Measurements from ENCODE around the gene CRYZL1.
"Not testable (repeated sequence)": the region's sequence is repeated elsewhere in the genome, so short reads cannot be mapped to it uniquely, and the experiment has no call there.

The CRYZL1 gene

DNA sequence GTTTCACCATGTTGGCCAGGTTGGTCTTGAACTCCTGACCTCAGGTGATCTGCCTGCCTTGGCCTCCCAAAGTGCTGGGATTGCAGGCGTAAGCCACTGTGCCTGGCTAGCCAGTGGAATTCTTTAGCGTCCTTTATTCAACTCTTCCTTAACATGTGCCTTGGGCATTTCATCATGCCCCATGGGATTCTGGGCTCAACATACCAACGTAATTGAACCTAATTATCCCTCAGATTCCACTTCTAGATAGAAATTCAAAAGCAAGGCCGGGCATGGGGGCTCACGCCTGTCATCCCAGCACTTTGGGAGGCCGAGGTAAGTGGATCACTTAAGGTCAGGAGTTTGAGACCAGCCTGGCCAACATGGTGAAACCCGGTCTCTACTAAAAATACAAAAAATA lies 15.4 kb downstream of the CRYZL1 start:
- DNase-seq (ENCODE audit: low read depth in 2 of 2), result not testable (repeated sequence)

DNA sequence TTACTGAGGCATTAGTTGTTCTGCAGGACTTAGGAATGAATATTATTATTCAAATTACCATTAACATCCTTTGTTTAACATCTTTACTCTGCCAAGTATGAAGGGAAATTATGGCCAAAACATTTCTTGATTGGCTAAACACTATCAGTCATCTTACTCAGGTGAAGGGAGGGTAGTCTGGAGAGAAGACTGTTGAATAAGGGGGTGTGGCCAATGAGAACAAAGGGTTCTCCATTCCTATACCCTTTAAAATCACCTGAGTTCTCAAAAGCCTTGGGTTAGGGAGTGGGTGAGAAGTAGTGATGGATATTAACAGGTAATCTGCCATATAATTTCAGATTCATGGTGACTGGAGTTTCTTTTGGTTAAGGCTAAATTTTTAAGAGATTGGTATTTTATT lies 19.3 kb downstream of the CRYZL1 start:
- no peak for DNase-seq (ENCODE audit: low read depth in 2 of 2)

DNA sequence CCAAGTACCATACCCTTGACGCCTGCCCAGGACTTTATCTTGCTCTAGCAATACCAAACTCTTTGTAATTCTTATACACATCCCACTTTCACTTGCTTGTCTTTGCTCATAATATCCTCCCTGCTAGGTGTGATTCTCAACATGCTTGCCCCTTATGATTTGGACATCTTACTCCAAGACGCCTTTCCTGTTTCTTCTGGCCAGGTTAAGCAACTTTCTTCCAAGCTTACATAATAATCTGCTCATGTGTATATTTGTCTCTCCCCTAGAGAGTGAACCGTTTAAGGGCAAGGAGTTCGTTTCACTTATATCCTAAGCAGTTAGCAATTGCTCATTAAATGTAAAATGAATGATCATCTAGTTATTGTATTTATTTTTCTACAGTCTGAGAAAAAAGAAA lies 21.8 kb downstream of the CRYZL1 start:
- DNase-seq (ENCODE audit: low read depth in 2 of 2), result no peak

DNA sequence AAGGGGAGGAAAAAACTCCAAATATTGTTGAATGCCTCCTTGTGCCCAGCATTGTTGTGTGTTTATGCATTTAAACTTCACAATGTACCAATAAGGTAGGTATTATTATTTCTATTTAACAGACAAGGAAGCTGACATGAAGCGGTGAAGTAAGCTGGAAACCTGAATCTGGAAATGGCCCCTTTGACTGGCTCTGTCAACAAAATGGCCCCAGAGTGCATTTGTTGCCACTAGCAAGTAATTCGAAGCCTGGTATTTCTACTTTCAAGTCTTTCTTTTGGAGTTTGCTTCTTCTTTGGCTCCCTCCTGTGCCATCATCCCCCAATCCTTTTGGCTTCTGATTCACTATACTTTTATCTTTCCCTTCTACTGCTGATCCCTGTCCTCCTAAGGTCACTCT lies 23.1 kb downstream of the CRYZL1 start:
- DNase-seq (ENCODE audit: low read depth in 2 of 2), result no peak

DNA sequence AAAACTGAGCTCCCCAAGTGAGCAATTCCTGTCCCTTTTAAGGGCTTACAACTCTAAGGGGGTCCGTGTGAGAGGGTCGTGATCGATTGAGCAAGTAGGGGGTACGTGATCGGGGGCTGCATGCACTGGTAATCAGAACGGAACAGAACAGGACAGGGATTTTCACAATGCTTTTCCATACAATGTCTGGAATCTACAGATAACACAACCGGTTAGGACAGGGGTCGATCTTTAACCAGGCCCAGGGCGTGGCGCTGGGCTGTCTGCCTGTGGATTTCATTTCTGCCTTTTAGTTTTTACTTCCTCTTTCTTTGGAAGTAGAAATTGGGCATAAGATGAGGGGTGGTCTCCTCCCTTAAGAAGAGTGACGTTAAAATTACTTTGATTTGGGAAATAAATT lies 24.0 kb downstream of the CRYZL1 start:
- not testable (repeated sequence) for DNase-seq (ENCODE audit: low read depth in 2 of 2)

DNA sequence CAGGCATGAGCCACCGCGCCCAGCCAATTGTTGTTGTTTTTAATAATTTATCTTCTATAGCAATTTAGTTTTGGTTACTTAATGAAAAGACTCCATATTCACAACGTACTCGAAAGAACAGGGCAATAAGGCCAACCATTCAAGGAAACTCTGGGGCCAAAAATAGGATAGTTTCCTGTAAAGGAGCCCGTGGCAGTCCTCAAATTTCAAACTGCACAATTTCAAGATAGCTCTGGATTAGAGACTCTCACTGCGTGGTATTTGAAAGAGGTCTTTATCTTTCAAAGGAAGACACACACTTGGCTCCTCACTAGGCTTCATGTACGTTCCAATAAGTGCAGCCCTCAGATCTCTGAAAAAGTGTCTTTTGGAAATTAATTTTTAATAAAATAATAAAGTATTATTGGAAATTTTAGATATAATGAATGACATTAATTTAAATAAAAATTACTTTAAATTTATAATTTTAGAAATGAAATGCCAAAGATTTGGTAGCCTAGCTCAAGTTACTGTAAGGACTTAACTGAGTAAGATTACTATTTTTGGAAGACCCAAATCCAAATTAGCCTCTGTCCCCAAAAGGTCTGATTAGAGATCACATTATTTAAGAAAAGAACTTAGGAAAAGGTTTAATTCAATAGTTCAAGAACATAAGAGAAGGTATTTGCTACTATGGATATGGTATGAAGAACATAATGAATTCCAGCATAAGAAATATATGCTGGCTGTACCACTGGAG lies 30.4 kb downstream of the CRYZL1 start:
- DNase-seq (ENCODE audit: low read depth in 2 of 2), result no peak

DNA sequence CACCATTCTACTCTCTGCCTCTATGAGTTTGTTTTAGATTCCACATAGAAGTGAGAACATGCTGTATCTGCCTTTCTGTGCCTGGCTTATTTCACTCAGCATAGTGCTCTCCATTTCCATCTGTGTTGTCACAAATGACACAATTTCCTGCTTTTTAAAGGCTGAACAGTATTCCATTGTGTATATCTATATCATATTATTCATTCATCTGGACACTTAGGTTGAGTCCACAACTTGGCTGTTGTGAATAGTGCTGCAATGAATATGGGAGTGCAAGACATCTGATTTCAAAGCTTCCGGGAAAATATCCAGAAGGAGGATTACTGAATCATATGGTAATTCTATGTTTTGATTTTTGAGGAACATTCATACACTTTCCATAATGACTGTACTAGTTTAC lies 33.0 kb downstream of the CRYZL1 start:
- no peak for DNase-seq (ENCODE audit: low read depth in 2 of 2)

DNA sequence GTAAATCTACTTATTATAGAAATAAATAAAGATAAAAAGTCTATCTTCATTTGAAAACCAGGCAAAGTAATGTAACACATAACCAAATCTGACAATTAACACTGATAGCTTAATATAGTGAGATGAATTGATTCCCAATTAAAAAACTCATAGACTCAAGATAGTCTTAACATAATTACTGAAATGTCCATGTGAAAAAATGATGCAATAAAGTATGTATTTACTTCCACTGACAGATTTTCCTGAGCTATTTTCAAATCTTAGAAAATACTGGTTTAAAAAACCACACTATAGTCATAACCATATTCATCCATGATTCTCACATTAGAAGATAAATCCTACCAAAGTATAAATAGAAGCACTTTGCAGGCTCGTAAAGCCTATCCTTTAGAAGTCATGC lies 43.5 kb downstream of the CRYZL1 start:
- no peak for DNase-seq (ENCODE audit: low read depth in 2 of 2)

DNA sequence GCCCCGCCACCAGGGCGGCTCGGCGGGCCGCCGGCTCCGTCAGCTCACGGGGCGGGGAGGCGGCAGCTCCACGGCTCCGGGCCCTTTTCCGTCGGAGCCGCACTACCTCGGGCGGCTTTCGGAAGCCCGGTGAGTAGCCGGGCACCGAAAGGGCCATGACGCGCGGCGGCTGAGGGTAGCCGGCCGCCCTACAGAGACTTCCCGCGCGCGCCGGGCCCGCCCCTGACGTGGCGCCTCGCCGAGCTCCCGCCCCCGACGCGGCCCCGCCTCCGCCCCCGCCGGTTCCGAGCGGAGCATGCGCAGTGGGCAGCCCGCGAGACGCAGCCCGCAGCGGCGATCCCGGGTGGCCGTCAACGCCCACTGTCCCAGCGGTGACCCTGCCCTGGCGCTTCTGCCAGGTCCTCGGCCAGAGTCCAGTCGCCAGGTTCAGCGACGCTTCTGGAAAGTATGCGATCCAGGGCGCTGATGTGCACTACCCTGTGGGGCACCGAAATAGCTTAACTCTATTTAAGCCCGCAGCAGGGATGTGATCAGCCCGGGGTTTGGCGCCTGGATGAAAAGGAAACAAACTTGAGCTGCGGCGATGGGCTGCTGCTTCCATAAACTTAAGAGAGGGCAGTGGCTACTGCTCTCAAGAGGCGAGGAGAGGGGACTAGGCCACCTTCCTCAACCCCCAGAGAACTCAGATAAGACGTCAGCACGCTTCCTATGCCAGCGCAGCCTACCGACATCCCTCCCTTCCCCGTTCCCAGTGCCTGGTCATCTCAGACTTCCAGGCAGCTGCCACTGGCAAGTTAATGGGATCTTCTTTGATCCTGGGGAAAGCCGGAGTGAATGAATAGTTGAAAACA lies 52.8 kb downstream of the CRYZL1 start, which contains the start of gene DONSON:
Gene DONSON, minus strand, starts transcription at position 200 of the 851 bp plus-strand sequence. Its CDS starts 43 bp downstream, at position 157.
- peak; percentile 80 to 92 for DNase-seq (ENCODE audit: low read depth in 2 of 2)

DNA sequence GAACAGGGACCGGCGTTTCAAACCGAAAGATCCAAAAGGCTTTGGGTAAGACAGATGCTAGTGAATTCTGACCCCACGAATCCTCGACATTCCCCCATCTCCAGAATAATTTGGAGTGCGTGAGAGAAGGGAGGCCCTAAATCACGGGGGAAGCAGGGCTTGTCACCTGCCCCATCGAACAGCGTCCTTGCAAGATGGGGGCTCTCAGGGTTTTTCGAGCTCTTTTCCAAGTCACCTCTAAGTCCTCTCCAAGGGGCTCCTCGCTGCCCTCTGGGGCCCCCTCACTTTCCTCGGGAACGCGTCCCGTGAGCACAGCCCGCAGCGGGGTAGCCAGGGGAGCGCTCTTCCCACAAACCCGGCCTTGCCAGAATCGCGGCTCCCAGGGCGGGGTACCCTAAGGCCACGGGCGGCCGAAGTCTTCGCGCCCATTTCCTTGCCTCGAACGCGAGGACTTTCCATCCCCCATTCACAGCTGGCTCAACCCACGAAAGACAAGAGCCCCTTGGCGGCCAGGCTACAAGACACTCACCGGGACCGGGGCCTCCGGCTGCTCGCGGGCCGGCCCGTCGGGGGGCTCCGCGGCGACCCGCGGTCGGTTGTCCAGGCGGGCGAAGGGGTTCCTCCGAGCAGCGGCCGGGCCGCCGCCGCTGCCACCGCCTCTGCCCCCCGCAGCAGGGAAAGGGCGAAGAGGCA lies 53.6 kb downstream of the CRYZL1 start:
- DNase-seq (ENCODE audit: low read depth in 2 of 2), result peak; percentile 5 to 13

DNA sequence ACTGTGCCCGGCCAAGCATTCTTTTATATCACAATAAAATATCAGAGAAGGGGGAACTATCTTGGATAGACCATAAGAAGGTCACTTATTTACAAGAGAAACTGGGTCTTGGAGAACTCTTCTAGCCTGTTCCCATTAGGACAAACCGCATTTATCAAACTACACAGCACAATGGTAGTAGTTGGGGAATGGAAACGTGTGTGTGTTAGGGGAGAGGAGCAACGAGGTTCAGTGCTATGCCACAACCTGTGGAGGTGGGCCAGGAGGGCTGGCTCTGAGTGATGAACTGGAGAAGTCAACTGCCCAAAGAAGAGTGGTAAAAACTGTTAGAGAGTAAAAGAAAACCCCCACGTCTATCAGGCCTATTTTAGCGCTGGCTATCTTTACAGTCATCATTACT lies 54.6 kb downstream of the CRYZL1 start:
- DNase-seq (ENCODE audit: low read depth in 2 of 2), result no peak

DNA sequence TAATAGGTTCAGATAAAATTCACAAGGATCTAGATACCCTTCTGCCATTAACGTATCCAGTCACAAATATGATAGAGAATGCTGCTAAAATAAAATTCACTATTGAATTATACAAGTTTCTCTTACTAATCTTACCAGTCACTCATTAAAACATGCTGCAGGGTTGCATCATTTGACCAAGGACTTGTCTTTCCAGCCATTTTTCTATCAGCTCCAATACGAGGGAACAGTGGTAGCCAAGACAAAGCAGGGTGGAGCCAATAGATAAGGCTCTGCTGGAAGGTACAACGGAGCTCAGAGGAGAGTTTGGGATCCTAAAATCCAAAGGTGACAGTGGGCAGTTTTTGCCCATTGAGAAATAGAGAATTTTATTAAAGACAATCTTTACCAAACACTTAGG lies 57.1 kb downstream of the CRYZL1 start:
- no peak for DNase-seq (ENCODE audit: low read depth in 2 of 2)

DNA sequence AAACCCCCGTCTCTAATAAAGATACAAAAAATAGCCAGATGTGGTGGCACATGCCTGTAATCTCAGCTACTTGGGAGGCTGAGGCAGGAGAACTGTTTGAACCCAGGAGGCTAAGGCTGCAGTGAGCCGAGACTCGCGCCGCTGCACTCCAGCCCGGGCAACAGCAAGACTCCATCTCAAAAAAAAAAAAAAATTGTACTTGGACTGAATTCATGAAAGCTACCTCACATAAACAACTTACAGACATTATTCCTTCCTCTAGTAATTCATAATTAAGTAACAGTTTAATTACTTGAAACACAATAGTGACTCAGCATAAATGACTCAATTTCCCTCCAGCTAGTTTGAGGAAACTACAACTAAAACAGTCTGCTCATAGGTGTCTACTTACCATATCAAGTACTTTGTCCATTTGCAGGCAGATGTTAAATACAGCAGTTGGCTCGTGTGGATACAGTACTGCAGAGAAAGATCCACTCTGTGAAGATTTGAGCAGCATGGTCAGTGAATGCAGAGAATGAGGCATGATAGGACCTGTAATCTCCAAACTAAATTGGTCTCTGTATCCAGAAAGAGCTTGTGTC lies 62.5 kb downstream of the CRYZL1 start:
- no peak for DNase-seq (ENCODE audit: low read depth in 2 of 2)

DNA sequence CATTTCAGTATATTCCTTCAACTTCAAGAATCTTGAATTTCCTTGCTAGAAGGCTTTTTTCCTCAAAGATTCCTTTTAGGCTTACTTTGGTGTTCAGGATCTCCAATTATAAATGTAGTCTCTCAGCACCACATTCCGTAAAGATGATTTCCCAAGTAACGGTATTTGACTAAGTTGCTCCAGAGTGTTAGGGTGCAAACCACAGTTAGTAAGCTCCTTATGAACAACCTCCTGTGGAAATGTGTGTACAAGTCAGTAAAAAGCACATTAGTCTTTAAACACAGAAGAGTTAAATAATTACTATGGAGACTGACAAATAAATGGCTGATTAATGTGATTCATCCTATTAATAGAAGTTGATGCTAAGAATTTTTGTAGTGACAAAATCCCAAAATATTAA lies 63.3 kb downstream of the CRYZL1 start:
- DNase-seq (ENCODE audit: low read depth in 2 of 2), result no peak

DNA sequence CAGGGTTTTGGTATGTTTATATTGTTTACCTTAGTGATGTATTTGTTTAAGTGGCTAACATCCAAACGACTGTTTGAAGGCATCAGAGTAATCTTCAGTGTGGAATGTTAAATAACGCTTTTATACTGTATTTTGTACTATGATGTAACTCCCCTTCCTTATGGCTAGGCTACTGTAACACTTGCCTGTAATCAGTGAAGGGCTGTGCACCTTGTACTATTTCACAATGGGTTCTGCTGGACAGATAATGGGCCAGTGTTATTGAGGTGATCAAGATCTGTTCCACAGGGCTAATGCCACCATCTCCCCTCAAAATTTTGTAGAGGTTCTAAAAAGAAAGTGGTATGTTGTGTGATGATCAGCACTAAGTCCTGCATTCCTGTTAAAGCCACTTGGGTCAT lies 64.8 kb downstream of the CRYZL1 start:
- DNase-seq (ENCODE audit: low read depth in 2 of 2), result not testable (repeated sequence)

DNA sequence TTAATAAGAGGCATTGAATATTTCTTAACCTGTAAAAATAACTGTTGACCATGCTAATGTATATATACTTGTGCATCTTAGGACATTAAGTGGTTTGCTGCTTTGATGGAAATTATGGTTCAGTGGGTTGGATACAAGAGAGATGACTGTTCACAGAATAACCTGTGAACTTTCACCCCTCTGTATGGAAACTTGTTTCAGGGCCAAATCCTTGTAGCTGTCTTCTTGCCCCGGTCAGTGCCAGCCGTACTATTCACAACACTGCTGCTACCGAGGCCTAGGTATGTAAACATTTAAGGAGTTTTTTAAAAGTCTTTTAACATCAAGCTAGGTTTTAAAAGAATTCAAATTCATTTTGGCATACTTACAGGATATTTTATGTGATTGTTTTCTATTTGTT lies 69.2 kb downstream of the CRYZL1 start:
- DNase-seq (ENCODE audit: low read depth in 2 of 2), result no peak

DNA sequence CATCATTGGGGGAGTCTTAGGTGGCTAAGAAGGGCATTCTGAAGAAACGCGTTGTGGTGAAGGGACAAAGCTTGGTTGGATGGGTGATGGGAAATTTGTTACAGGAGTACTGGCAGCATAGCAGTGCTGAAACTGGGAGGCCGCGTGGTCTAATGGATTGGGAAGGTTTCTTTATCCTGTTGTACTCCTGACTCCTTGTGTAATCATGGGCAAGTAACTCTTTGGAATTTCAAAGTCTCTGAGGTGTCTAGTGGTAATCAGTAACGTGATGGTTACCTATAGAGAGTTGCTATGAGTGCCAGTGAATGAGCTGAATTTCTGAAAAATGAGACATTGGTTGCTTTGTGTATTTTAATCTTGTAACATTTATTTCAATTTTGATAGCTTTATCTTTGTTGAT lies 71.5 kb downstream of the CRYZL1 start:
- DNase-seq (ENCODE audit: low read depth in 2 of 2), result no peak

DNA sequence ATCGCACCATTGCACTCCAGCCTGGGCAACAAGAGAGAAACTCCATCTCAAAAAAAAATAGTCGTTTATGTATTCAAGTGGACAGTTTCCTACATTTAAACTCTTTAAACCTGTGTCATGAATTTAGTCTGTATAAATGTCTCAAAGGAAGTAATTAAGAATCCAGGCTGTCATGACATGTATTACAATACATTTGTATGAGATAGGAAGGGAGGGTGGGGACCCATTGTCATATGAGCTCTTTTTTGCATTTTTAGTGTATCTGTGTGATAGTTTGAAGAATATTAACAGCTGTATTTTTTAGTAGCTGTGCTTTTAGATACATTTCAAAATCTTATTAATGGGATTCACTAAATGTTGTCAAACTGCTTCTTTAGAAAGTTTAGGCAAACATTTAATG lies 73.1 kb downstream of the CRYZL1 start:
- no peak for DNase-seq (ENCODE audit: low read depth in 2 of 2)

DNA sequence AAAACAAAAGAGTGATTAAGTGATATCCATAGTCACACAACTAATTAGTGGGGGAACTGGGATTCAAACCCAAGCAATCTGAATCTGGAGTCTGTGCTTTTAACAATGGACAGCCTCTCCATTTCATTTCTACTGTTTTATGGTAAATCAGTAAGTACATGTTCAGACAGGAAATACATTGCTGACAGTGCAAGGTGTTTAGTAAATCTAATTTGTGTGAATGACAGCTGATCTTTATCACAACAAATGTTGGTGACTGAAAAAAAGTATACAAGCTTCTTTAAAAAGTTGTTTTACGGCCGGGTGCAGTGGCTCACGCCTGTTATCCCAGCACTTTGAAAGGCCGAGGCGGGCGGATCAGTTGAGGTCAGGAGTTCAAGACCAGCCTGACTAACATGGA lies 73.6 kb downstream of the CRYZL1 start:
- DNase-seq (ENCODE audit: low read depth in 2 of 2), result no peak

DNA sequence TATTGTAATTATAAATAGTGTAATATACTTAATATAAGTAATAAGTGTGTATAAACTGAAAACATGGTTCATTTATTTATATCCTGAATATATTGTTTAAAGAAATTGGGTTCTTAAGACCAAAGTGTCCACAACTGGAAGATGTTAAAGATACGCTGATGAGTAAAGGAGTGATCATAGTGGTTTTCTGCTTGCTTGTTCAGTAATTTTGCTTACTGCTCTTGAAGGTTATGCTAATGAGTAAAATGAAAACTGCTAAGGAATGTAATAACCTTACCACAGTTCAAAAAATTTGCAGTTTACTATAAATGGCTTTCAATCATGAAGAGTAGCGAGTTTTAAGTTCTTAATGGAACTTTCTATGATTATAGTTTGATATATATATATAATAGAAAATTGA lies 75.0 kb downstream of the CRYZL1 start:
- DNase-seq (ENCODE audit: low read depth in 2 of 2), result no peak

DNA sequence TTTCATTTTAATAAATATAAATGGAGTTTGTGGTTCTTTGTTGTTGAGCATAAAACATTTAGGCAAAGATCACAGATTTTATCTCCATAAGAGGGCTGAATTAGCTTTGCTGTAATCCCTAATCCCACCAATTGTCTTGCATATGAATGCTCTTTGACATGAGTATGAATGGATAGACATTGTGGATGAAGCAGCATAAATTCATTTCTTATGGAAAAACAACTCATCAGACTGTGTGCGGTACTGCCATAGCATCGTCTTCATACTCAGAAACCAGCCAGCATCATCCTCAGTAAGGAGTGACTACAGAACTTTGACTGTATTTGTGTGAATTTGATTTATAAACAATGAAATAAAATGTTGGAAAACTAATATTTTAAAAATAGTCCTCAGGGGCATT lies 79.2 kb downstream of the CRYZL1 start:
- no peak for DNase-seq (ENCODE audit: low read depth in 2 of 2)

DNA sequence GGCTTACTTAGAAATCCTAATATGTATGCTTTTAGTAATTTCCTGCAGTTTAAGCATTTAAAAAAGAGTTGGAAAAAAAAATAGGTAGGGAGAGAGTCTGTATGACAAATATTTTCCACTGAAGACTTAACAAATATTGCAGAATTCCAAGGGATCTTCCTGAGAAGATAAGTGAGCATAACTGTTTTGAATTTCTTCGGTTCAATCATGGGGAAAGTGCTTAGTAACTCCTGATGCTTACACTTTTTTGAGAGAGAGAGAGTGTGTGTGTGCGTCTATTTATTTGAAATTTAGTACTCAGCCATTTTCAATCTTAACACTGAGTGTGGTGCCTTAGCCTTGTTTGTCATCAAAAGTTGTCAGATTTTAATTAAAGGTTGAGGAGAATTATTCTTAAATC lies 80.2 kb downstream of the CRYZL1 start:
- DNase-seq (ENCODE audit: low read depth in 2 of 2), result no peak
